OCI-LY7 (cell line): Measurements from ENCODE around the gene ADAR.

Experiments used
- CTCF ChIP-seq: fragments of 200-600 bp; sonication (generic); conservative IDR thresholded peaks from 2 replicates; pipeline ENCODE4 v1.5.1; 2014; ENCODE audit warnings: mild to moderate bottlenecking, antibody characterized with exemption, low read length, moderate library complexity, mixed read lengths
- EZH2phosphoT487 ChIP-seq: fragments of 200-600 bp; sonication (generic); IDR thresholded peaks from 2 replicates; pipeline ENCODE4 v1.6.1; 2018; ENCODE audit warnings: low read depth, borderline replicate concordance, mild to moderate bottlenecking, mixed run types, antibody characterized with exemption, low read length, moderate library complexity, mixed read lengths

GRCh38 chr1:154593390-154593789 is 14.6 kb downstream of the ADAR start:
- TF ChIP-seq CTCF (no peak), EZH2phosphoT487 (no peak)
